ENCODE measurements around the gene KCNT1.

GRCh38 chr9:135840107-135840506 lies 138.1 kb downstream of the KCNT1 start:
- TF ChIP-seq CTCF (IDR thresholded peaks at IDR 0.05): no peak
- TF ChIP-seq POLR2A (IDR thresholded peaks at IDR 0.05): no peak
